ENCODE data around the gene SLC25A4.

GRCh38 chr4:185167234-185167633 is 24.2 kb downstream of the SLC25A4 start:
- TF ChIP-seq CTCF (conservative IDR thresholded peaks at IDR 0.05): no peak
- TF ChIP-seq ZFX (IDR thresholded peaks at IDR 0.05): no peak

All from C4-2B (cell line).